ENCODE data around the gene PCSK6.

The PCSK6 gene

DNA sequence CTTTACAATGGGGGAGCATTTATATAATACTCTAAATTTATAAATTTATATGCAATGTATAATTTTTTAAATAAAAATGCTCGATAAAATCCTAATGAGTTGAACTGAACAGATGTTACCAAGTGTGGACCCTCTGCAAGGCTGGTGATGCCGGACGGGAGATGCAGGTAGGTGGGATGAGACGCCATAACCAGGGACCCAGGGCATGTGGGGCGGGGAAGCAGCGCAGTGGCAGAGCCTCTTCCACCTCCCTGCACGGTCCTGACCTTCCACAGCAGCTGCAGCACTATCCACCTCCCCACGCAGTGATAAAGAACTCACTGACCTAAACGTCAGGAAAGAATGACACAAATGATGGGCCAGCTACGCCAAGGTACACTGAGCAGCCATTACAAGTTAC, 12.8 kb downstream of the PCSK6 start:
- H3K4me3 ChIP-seq (replicated peaks; ENCODE audit: low read depth, low read length) = no peak overlapping the region
- TF ChIP-seq, protein P1, sequence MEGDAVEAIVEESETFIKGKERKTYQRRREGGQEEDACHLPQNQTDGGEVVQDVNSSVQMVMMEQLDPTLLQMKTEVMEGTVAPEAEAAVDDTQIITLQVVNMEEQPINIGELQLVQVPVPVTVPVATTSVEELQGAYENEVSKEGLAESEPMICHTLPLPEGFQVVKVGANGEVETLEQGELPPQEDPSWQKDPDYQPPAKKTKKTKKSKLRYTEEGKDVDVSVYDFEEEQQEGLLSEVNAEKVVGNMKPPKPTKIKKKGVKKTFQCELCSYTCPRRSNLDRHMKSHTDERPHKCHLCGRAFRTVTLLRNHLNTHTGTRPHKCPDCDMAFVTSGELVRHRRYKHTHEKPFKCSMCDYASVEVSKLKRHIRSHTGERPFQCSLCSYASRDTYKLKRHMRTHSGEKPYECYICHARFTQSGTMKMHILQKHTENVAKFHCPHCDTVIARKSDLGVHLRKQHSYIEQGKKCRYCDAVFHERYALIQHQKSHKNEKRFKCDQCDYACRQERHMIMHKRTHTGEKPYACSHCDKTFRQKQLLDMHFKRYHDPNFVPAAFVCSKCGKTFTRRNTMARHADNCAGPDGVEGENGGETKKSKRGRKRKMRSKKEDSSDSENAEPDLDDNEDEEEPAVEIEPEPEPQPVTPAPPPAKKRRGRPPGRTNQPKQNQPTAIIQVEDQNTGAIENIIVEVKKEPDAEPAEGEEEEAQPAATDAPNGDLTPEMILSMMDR (IDR thresholded peaks at IDR 0.05; ENCODE audit: insufficient read depth, low read length, poor library complexity, severe bottlenecking) = no peak
- DNase-seq (ENCODE audit: extremely low read depth, insufficient read length) = no peak
- H3K27me3 ChIP-seq (replicated peaks; ENCODE audit: control insufficient read depth, insufficient read depth, low read length) = peaks cover 1% of the 10 kb centered on the region; the same call in 1 of the 2 replicates
- H3K36me3 ChIP-seq (ENCODE audit: control insufficient read depth, insufficient read depth, low read length) = no peaks in the 10 kb centered on the region

DNA sequence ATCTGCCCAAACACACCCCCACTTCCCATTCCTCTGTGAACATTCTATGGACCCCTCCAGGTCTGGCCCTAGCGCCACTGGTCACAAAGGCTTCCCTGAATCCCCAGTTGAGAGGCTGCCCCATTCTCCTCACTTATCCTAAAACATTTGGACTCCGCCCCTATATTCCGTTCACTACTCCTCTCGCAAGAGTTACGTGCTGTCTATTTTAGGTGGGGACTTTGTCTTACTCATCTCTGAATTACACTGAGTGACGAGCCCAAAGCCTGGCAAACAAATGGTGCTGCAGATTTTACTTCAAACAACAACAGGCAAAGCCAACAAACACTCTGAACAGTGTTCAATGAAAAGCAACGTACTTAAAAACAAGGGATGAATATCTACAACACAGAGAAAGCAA, 14.5 kb downstream of the PCSK6 start:
- Histone ChIP-seq H3K4me3 (replicated peaks; ENCODE audit: low read depth, low read length) (no peak overlapping the region), H3K36me3 (ENCODE audit: control insufficient read depth, insufficient read depth, low read length) (no peaks in the 10 kb centered on the region), H3K27me3 (replicated peaks; ENCODE audit: control insufficient read depth, insufficient read depth, low read length) (no peaks in the 10 kb centered on the region; the same call in 1 of the 2 replicates)
- no peak for DNase-seq (ENCODE audit: extremely low read depth, insufficient read length)
- TF ChIP-seq, protein P1 (IDR thresholded peaks at IDR 0.05; ENCODE audit: insufficient read depth, low read length, poor library complexity, severe bottlenecking) = no peak

DNA sequence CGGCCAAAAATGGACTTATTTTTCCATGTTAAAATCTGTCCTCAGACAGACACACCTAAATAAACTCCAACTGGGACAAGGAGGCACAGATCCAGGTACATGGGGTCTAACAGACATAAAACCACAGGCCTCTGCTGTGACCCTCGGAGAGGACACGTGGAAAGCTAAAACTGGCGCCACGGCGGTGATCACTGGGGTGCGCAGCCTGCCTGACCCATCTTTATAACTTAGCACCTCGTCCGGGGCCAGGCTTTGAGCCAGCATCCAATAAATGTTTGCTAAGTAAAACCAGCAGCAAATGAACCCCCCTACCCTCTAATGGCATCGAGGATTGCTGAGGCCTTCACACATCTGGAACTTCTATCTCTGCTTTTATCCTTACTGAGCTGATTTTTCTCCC, 15.3 kb downstream of the PCSK6 start:
- Histone ChIP-seq H3K4me3 (replicated peaks; ENCODE audit: low read depth, low read length) (no peak overlapping the region), H3K36me3 (ENCODE audit: control insufficient read depth, insufficient read depth, low read length) (no peaks in the 10 kb centered on the region), H3K27me3 (replicated peaks; ENCODE audit: control insufficient read depth, insufficient read depth, low read length) (no peaks in the 10 kb centered on the region)
- TF ChIP-seq, protein P1 (IDR thresholded peaks at IDR 0.05; ENCODE audit: insufficient read depth, low read length, poor library complexity, severe bottlenecking) = no peak
- DNase-seq (ENCODE audit: extremely low read depth, insufficient read length) = no peak

DNA sequence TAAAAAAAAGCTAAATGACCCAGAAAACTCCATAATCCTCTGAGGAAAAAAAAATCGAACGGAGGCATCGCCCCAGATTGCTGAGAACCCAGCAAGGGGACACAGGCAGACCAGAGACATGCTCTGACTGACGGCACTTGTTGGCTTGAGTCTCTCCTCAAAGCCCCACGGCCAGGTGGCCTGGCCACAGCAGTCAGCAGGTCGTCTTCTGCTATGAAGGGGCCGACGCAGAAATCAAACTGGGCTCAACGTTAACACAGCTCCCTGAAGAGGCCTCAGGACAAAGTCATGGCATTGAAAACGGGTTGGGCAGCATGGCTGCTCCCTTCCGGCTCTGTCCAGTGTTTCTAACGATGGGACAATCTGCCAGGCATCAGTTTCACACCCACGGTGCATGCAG, 17.5 kb downstream of the PCSK6 start:
- TF ChIP-seq, protein P1 (IDR thresholded peaks at IDR 0.05; ENCODE audit: insufficient read depth, low read length, poor library complexity, severe bottlenecking) = no peak
- Histone ChIP-seq H3K36me3 (ENCODE audit: control insufficient read depth, insufficient read depth, low read length) (no peaks in the 10 kb centered on the region), H3K4me3 (replicated peaks; ENCODE audit: low read depth, low read length) (no peak overlapping the region), H3K27me3 (replicated peaks; ENCODE audit: control insufficient read depth, insufficient read depth, low read length) (no peaks in the 10 kb centered on the region)
- no peak for DNase-seq (ENCODE audit: extremely low read depth, insufficient read length)

DNA sequence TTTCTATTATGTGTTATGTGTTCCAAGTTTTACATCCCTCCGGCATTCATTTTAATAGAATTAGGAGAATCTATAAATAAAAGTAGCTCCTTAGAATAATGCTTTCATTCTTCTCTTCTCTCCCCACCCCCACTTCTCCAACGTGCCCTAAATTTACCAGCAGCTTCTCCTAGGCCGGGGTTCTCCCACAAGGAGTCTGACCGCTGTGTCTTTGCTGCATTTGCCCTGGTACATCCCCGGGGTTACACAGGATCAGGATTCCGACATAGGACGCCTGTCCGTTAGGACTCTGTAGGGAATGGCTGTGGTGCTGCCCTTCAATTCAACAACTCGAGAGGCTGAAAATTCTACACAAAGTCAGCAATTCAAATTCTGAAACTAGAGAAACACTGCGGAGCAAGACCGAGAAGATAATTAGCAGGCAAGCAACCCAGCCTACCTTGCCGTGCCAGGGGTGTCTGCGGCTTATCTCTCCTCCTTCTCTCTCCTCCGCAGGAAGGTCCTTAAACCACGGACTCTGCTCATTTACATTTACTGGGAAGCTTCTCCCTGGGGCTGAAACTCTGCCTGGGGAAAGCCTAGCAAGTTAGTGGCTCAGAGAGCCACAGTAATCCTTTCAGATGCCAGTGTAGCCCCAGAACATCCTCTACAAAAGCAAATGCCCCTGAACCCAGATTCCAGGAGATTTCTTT, 18.8 kb downstream of the PCSK6 start:
- Histone ChIP-seq H3K4me3 (replicated peaks; ENCODE audit: low read depth, low read length) (no peak overlapping the region), H3K27me3 (replicated peaks; ENCODE audit: control insufficient read depth, insufficient read depth, low read length) (no peaks in the 10 kb centered on the region; the same call in 1 of the 2 replicates), H3K36me3 (ENCODE audit: control insufficient read depth, insufficient read depth, low read length) (no peaks in the 10 kb centered on the region)
- TF ChIP-seq, protein P1 (IDR thresholded peaks at IDR 0.05; ENCODE audit: insufficient read depth, low read length, poor library complexity, severe bottlenecking) = no peak
- DNase-seq (ENCODE audit: extremely low read depth, insufficient read length) = no peak

Data from GM06990 (cell line).